Endodermal cell (in vitro differentiated cells): ENCODE measurements around the gene DHX29. TPM values are rescaled to one million over a fixed set of nuclear protein-coding genes. Genes with fewer than 3 reads are reported as not detected.

Experiments used
- DNase-seq: peaks from one replicate; pipeline ENCODE4 v3.0.0-alpha.2; 2017
- H3K27ac ChIP-seq: 2 replicates; pipeline ENCODE4 v1.5.1; 2013; ENCODE audit warnings: mild to moderate bottlenecking, low read depth, low read length, moderate library complexity
- H3K27me3 ChIP-seq: 2 replicates; pipeline ENCODE4 v1.6.1; 2013; ENCODE audit warnings: mild to moderate bottlenecking, low read length, moderate library complexity; ENCODE audit not compliant: insufficient read depth, control insufficient read depth, poor library complexity, severe bottlenecking
- H3K36me3 ChIP-seq: 2 replicates; pipeline ENCODE4 v1.7.0; 2013; ENCODE audit warnings: mild to moderate bottlenecking, low read length, moderate library complexity; ENCODE audit not compliant: control insufficient read depth, insufficient read depth
- H3K4me1 ChIP-seq: one replicate; pipeline ENCODE4 v1.7.0; 2013; ENCODE audit warnings: low read length; ENCODE audit not compliant: control insufficient read depth, insufficient read depth
- H3K4me3 ChIP-seq: 2 replicates; pipeline ENCODE4 v1.5.1; 2013; ENCODE audit warnings: mild to moderate bottlenecking, low read length, moderate library complexity
- H3K9ac ChIP-seq: 2 replicates; pipeline ENCODE4 v1.6.1; 2013; ENCODE audit warnings: mild to moderate bottlenecking, low read length, moderate library complexity; ENCODE audit not compliant: poor library complexity, severe bottlenecking; ENCODE audit errors: extremely low read depth
- H3K9me3 ChIP-seq: 2 replicates; pipeline ENCODE4 v1.6.1; 2013; ENCODE audit warnings: mild to moderate bottlenecking, low read length, moderate library complexity; ENCODE audit not compliant: control insufficient read depth
- H3K27ac Mint-ChIP-seq: 2 replicates; pipeline ENCODE4 v1.8.0; 2020; ENCODE audit warnings: mixed read lengths
- H3K27me3 Mint-ChIP-seq: 2 replicates; pipeline ENCODE4 v1.8.0; 2021; ENCODE audit warnings: mild to moderate bottlenecking, mixed read lengths; ENCODE audit not compliant: insufficient read depth
- H3K36me3 Mint-ChIP-seq: 2 replicates; pipeline ENCODE4 v1.8.0; 2020; ENCODE audit warnings: low read depth, mixed read lengths
- H3K4me1 Mint-ChIP-seq: 2 replicates; pipeline ENCODE4 v1.8.0; 2020; ENCODE audit warnings: mixed read lengths
- H3K4me3 Mint-ChIP-seq: 2 replicates; pipeline ENCODE4 v1.8.0; 2020; ENCODE audit warnings: mild to moderate bottlenecking, moderate library complexity, mixed read lengths
- H3K9me3 Mint-ChIP-seq: 2 replicates; pipeline ENCODE4 v1.8.0; 2020; ENCODE audit warnings: mild to moderate bottlenecking, mixed read lengths
- CTCF ChIP-seq: fragments of 200-600 bp; sonication (generic); conservative IDR thresholded peaks from 2 replicates; pipeline ENCODE4 v1.5.0; 2021; ENCODE audit warnings: antibody characterized with exemption, mild to moderate bottlenecking
- WGBS, 2 experiments: methylation state at CpG; one replicate each; pipeline versions ENCODE4 v1.1.5 to v1.1.7; 2013; ENCODE audit warnings: missing lambda C conversion rate in 2 of 2, mixed read lengths in 1 of 2; ENCODE audit not compliant: insufficient coverage in 1 of 2, insufficient read length in 1 of 2; 5-methylcytosine and 5-hydroxymethylcytosine counted together
- total RNA-seq, 2 donors: library from RNA; stranded (reverse); fragmentation: NEBNext Ultra II Directional in 1 of 2; extraction: Animal tissue kit (Norgen Biotek cat#: 25700) in 1 of 2; gene quantifications; 2 replicates in 1 of 2; 3 replicates in 1 of 2; pipeline ENCODE4 v1.2.1, GENCODE V29; 2021

DHX29 gene
- total RNA-seq, 2 donors from 2014 or later = 27.9 to 29.0 TPM

GRCh38 chr5:55333017-55333416 lies 25.5 kb upstream of the DHX29 start:
- no peak for TF ChIP-seq CTCF
- Mint-ChIP-seq H3K9me3 (no peaks in the 10 kb centered on the region), H3K4me1 (no peaks in the 10 kb centered on the region), H3K27ac (no peak overlapping the region), H3K27me3 (no peaks in the 10 kb centered on the region), H3K4me3 (no peak overlapping the region), H3K36me3 (peaks cover 66% of the 10 kb centered on the region)
- no peak overlapping the region for H3K9ac ChIP-seq
- H3K36me3 ChIP-seq = peaks cover 68% of the 10 kb centered on the region
- H3K4me3 ChIP-seq = no peak overlapping the region
- whole genome bisulfite sequencing, 2 experiments = 100% methylated on average over 1 of the region's 1 CpG; no CpG with 5 or more reads in 1 of the 2 experiments
- no peaks in the 10 kb centered on the region for H3K9me3 ChIP-seq
- DNase-seq = no peak
- H3K27ac ChIP-seq = no peak overlapping the region
- no peaks in the 10 kb centered on the region for H3K4me1 ChIP-seq
- no peaks in the 10 kb centered on the region for H3K27me3 ChIP-seq

- H3K27ac ChIP-seq = no peak overlapping the region
- no peaks in the 10 kb centered on the region for H3K27me3 Mint-ChIP-seq
- H3K27me3 ChIP-seq = no peaks in the 10 kb centered on the region
- H3K9me3 ChIP-seq = no peaks in the 10 kb centered on the region
- no peaks in the 10 kb centered on the region for H3K4me1 Mint-ChIP-seq
- peaks cover 68% of the 10 kb centered on the region for H3K36me3 Mint-ChIP-seq
- H3K9ac ChIP-seq = no peak overlapping the region
- no peaks in the 10 kb centered on the region for H3K9me3 Mint-ChIP-seq
- no peak overlapping the region for H3K4me3 ChIP-seq
- H3K4me1 ChIP-seq = no peaks in the 10 kb centered on the region
- peaks cover 78% of the 10 kb centered on the region for H3K36me3 ChIP-seq
- no peak for DNase-seq
- no peak overlapping the region for H3K4me3 Mint-ChIP-seq
- WGBS, 2 experiments = 84 to 99% methylated on average over 3 of the region's 3 CpGs
- peak overlapping the region; percentile 49 for H3K27ac Mint-ChIP-seq
- TF ChIP-seq CTCF = no peak
Observed at GRCh38 chr5:55331321-55331720, 23.8 kb upstream of the DHX29 start.

- Histone ChIP-seq H3K9me3 (no peaks in the 10 kb centered on the region), H3K36me3 (peaks cover 78% of the 10 kb centered on the region), H3K4me1 (no peaks in the 10 kb centered on the region), H3K27me3 (no peaks in the 10 kb centered on the region), H3K4me3 (no peak overlapping the region), H3K27ac (no peak overlapping the region), H3K9ac (no peak overlapping the region)
- DNase-seq = no peak
- no peak for TF ChIP-seq CTCF
- WGBS, 2 experiments = 92% methylated on average over 2 of the region's 2 CpGs; no CpG with 5 or more reads in 1 of the 2 experiments
- Mint-ChIP-seq H3K27ac (no peak overlapping the region), H3K36me3 (peaks cover 63% of the 10 kb centered on the region), H3K9me3 (no peaks in the 10 kb centered on the region), H3K4me3 (no peak overlapping the region), H3K4me1 (no peaks in the 10 kb centered on the region), H3K27me3 (no peaks in the 10 kb centered on the region)
Observed at GRCh38 chr5:55327281-55327680, 19.8 kb upstream of the DHX29 start.
